Right lobe of liver (tissue), 6 donors: ENCODE data around the gene MAP2K6. TPM values are rescaled to one million over a fixed set of nuclear protein-coding genes. Genes with fewer than 3 reads are reported as not detected.
A peak's percentile ranks its signal among the peaks of the same experiment; 100 is the strongest.

ENCODE experiments used
- ATAC-seq, 4 donors: fragments of 200-7000 bp; cut with Tn5 transposase; one replicate each; pipeline ENCODE4 v1.9.1; 2020; ENCODE audit warnings: mild to moderate bottlenecking in 4 of 4, moderate library complexity in 4 of 4
- DNase-seq, 3 donors: peaks; one replicate each; pipeline ENCODE4 v3.0.0-alpha.2; 2020
- H3K27ac ChIP-seq, 3 donors: fragments of 200-600 bp; one replicate each; pipeline ENCODE4 v1.8.0; 2022
- H3K27me3 ChIP-seq, 2 donors: fragments of 200-600 bp; one replicate each; pipeline ENCODE4 v1.8.0; 2022
- H3K36me3 ChIP-seq, 4 donors: fragments of 200-600 bp; sonication (generic) in 1 of 4; one replicate each; pipeline versions ENCODE4 v1.5.1 to v1.8.0; 2017 to 2022; ENCODE audit warnings: control low read depth in 1 of 4
- H3K4me1 ChIP-seq, 4 donors: fragments of 200-600 bp; sonication (generic) in 1 of 4; one replicate each; pipeline versions ENCODE4 v1.5.1 to v1.8.0; 2017 to 2022; ENCODE audit warnings: control low read depth in 1 of 4
- H3K4me3 ChIP-seq, 3 donors: fragments of 200-600 bp; one replicate each; pipeline ENCODE4 v1.8.0; 2022
- H3K9me3 ChIP-seq, 4 donors: fragments of 200-600 bp; sonication (generic) in 1 of 4; one replicate each; pipeline versions ENCODE4 v1.5.1 to v1.8.0; 2017 to 2022; ENCODE audit warnings: control low read depth in 1 of 4
- CTCF ChIP-seq, 4 donors: fragments of 200-600 bp in 3 of 4; fragments of 450-650 bp in 1 of 4; IDR thresholded peaks; one replicate each; pipeline versions ENCODE4 v1.5.1 to v1.8.0; 2016 to 2022; ENCODE audit warnings: antibody characterized with exemption in 4 of 4, mild to moderate bottlenecking in 2 of 4
- POLR2A ChIP-seq: fragments of 450-650 bp; IDR thresholded peaks from one replicate; pipeline ENCODE4 v1.6.1; 2017; ENCODE audit warnings: antibody characterized with exemption, mild to moderate bottlenecking
- WGBS: methylation state at CpG from one replicate; pipeline ENCODE4 v1.1.6; 2018; ENCODE audit warnings: low coverage, low lambda C conversion rate; ENCODE audit not compliant: insufficient coverage; ENCODE audit errors: missing lambda C conversion rate; 5-methylcytosine and 5-hydroxymethylcytosine counted together
- intact Hi-C, 2 donors: fragments of 100-400 bp; cut with DNase I; formaldehyde crosslinking; loops; one replicate each; pipeline versions ENCODE4 v1.11.2 to v1.14.1; 2022
- total RNA-seq, 6 experiments: library from RNA; depleted of rRNA in 2 of 6; stranded (reverse); fragments of >200 nt in 2 of 6; fragmentation: NEBNext Ultra II Directional in 3 of 6; extraction: Animal tissue kit (Norgen Biotek cat#: 25700) in 3 of 6; gene quantifications; one replicate each; pipeline versions ENCODE4 v1.1.0 to v1.2.4, GENCODE V29; 2016 to 2023
- donor health status: DM: no; HTN: yes; CAD: no.
- donor health status: DM: no; HTN: no; CAD: no.
- donor health status: DM: no; HTN: no; CAD: no.
- donor health status: DM: no; HTN: yes; CAD: no.
- donor health status: DM: no; HTN: yes; CAD: no.

Gene MAP2K6
- total RNA-seq, 6 experiments from 2014 or later = 1.8 to 3.6 (median 2.3) TPM

GRCh38 chr17:69577098-69577497 lies 162.6 kb downstream of the MAP2K6 start:
- intact Hi-C loops = no loop called here

GRCh38 chr17:69578385-69578936 lies 164.0 kb downstream of the MAP2K6 start:
- 72% methylated on average over 4 of the region's 4 CpGs for WGBS
- intact Hi-C loops = no loop called here
- Histone ChIP-seq H3K36me3 (no peaks in the 10 kb centered on the region), H3K27ac (no peak overlapping the region), H3K27me3 (no peaks in the 10 kb centered on the region), H3K9me3 (no peaks in the 10 kb centered on the region), H3K4me3 (no peak overlapping the region), H3K4me1 (no peaks in the 10 kb centered on the region)
- no peak for DNase-seq
- TF ChIP-seq CTCF (IDR thresholded peaks at IDR 0.05) = no peak
- TF ChIP-seq POLR2A = no peak
- no peak for ATAC-seq

More at GRCh38 chr17:69577098-69577497, 162.6 kb downstream of the MAP2K6 start:
- Histone ChIP-seq H3K36me3 (no peaks in the 10 kb centered on the region), H3K4me3 (no peak overlapping the region), H3K27me3 (no peaks in the 10 kb centered on the region), H3K9me3 (no peaks in the 10 kb centered on the region), H3K27ac (no peak overlapping the region), H3K4me1 (no peaks in the 10 kb centered on the region)
- TF ChIP-seq POLR2A (no peak), CTCF (IDR thresholded peaks at IDR 0.05) (no peak)
- WGBS = 90% methylated on average over 7 of the region's 7 CpGs
- DNase-seq (no peak), ATAC-seq (no peak)

- intact Hi-C loops = no loop called here
- H3K27ac ChIP-seq = no peak overlapping the region
- ATAC-seq (no peak), DNase-seq (no peak)
- TF ChIP-seq POLR2A = no peak
- TF ChIP-seq CTCF (IDR thresholded peaks at IDR 0.05) = no peak
- WGBS = 76% methylated on average over 5 of the region's 5 CpGs
- H3K36me3 ChIP-seq = no peaks in the 10 kb centered on the region
- H3K4me3 ChIP-seq = no peak overlapping the region
- no peaks in the 10 kb centered on the region for H3K4me1 ChIP-seq
- H3K9me3 ChIP-seq = no peaks in the 10 kb centered on the region
- H3K27me3 ChIP-seq = no peaks in the 10 kb centered on the region
Observed at GRCh38 chr17:69579961-69580677, 165.6 kb downstream of the MAP2K6 start.

- Histone ChIP-seq H3K36me3 (no peaks in the 10 kb centered on the region), H3K4me1 (no peaks in the 10 kb centered on the region), H3K4me3 (no peak overlapping the region), H3K27ac (peak overlapping the region in 1 of 3 donors; percentile 12), H3K9me3 (no peaks in the 10 kb centered on the region), H3K27me3 (no peaks in the 10 kb centered on the region)
- TF ChIP-seq POLR2A (no peak), CTCF (IDR thresholded peaks at IDR 0.05) (no peak)
- ATAC-seq (peak; percentile 45 to 81 (median 62)), DNase-seq (peak in 1 of 3 donors; percentile 21)
- intact Hi-C loops = no loop called here
- WGBS = 35% methylated on average over 18 of the region's 18 CpGs
Observed at GRCh38 chr17:69581061-69581961, 166.8 kb downstream of the MAP2K6 start.
